WTC11 (cell line): Measurements from ENCODE around the gene ARL4C.

ENCODE experiments used
- MYBL2 ChIP-seq: sonication (generic); formaldehyde crosslinking; IDR thresholded peaks from 2 replicates; pipeline ENCODE4 v1.8.1; 2023; ENCODE audit warnings: mild to moderate bottlenecking, moderate library complexity, missing genetic modification reagents
- ZBTB21 ChIP-seq: sonication (generic); formaldehyde crosslinking; IDR thresholded peaks from 2 replicates; pipeline ENCODE4 v1.8.1; 2023; ENCODE audit warnings: mild to moderate bottlenecking, missing genetic modification reagents, borderline replicate concordance
- ZNF232 ChIP-seq: sonication (generic); formaldehyde crosslinking; IDR thresholded peaks from 2 replicates; pipeline ENCODE4 v1.8.0; 2022; ENCODE audit warnings: mild to moderate bottlenecking, missing genetic modification reagents
- ZNF263 ChIP-seq: sonication (generic); formaldehyde crosslinking; IDR thresholded peaks from 2 replicates; pipeline ENCODE4 v1.8.1; 2022; ENCODE audit warnings: low read depth, mild to moderate bottlenecking, moderate library complexity, missing genetic modification reagents
- ZNF423 ChIP-seq: fragments of 250-450 bp; sonication (Bioruptor Pico); IDR thresholded peaks from 2 replicates; pipeline ENCODE4 v2.1.2; 2022; ENCODE audit warnings: mild to moderate bottlenecking, moderate library complexity
- TF ChIP-seq, protein P1 (sequence below): sonication (generic); formaldehyde crosslinking; IDR thresholded peaks from 2 replicates; pipeline ENCODE4 v1.8.0; 2023; ENCODE audit warnings: missing genetic modification reagents
- TF ChIP-seq, protein P2 (sequence below): fragments of 200-600 bp; IDR thresholded peaks from 2 replicates; pipeline ENCODE4 v1.8.0; 2022; ENCODE audit warnings: antibody characterized with exemption
- TF ChIP-seq, protein P3 (sequence below): sonication (generic); formaldehyde crosslinking; IDR thresholded peaks from 2 replicates; pipeline ENCODE4 v1.8.1; 2023; ENCODE audit warnings: mild to moderate bottlenecking, missing genetic modification reagents, moderate library complexity
- TF ChIP-seq, protein P4 (sequence below): sonication (generic); formaldehyde crosslinking; IDR thresholded peaks from 2 replicates; pipeline ENCODE4 v1.8.1; 2023; ENCODE audit warnings: mild to moderate bottlenecking, missing genetic modification reagents, moderate library complexity
- TF ChIP-seq, protein P5 (sequence below): fragments of 250-450 bp; sonication (Bioruptor Pico); conservative IDR thresholded peaks from 2 replicates; pipeline ENCODE4 v1.9.0; 2021; ENCODE audit warnings: mild to moderate bottlenecking
- TF ChIP-seq, protein P6 (sequence below): sonication (generic); formaldehyde crosslinking; IDR thresholded peaks from 2 replicates; pipeline ENCODE4 v1.8.0; 2022; ENCODE audit warnings: mild to moderate bottlenecking, missing genetic modification reagents

DNA sequence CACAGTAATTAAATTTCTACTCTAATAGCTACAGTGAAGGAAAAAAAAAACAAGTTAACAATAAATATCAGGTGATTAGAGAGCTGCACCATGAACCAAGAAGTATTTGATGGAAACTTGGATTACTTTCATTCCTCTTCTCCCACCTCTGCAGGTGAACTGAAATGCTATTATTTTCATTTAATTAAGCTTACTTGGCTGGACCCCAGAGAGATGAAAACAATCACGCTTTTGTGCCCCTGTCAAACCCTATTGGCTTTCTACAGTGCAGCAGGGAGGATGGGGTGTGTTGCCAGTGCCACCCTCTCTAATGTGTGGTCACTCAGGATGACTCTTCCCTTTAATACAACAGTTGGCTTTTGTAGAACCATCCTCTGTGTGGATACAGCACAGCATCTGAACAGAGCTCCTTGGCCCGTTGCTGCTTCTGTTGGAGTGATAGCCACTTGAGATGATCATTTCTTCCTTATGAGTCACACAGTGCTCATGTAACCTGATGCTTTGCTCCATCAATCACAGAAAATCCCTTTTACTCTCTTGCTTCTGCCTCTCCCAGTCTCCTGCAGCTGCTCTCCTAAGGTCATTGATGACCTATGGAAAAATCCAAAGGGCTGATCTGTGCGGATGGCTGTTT lies 5.5 kb upstream of the ARL4C start:
- TF ChIP-seq, protein P1, sequence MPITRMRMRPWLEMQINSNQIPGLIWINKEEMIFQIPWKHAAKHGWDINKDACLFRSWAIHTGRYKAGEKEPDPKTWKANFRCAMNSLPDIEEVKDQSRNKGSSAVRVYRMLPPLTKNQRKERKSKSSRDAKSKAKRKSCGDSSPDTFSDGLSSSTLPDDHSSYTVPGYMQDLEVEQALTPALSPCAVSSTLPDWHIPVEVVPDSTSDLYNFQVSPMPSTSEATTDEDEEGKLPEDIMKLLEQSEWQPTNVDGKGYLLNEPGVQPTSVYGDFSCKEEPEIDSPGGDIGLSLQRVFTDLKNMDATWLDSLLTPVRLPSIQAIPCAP (CRISPR knock-in tag) = no peak
- TF ChIP-seq, protein P2, sequence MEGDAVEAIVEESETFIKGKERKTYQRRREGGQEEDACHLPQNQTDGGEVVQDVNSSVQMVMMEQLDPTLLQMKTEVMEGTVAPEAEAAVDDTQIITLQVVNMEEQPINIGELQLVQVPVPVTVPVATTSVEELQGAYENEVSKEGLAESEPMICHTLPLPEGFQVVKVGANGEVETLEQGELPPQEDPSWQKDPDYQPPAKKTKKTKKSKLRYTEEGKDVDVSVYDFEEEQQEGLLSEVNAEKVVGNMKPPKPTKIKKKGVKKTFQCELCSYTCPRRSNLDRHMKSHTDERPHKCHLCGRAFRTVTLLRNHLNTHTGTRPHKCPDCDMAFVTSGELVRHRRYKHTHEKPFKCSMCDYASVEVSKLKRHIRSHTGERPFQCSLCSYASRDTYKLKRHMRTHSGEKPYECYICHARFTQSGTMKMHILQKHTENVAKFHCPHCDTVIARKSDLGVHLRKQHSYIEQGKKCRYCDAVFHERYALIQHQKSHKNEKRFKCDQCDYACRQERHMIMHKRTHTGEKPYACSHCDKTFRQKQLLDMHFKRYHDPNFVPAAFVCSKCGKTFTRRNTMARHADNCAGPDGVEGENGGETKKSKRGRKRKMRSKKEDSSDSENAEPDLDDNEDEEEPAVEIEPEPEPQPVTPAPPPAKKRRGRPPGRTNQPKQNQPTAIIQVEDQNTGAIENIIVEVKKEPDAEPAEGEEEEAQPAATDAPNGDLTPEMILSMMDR = no peak
- TF ChIP-seq ZNF423 (CRISPR knock-in tag) (no peak), MYBL2 (CRISPR knock-in tag) (no peak), ZNF232 (no peak), ZBTB21 (CRISPR knock-in tag) (no peak), ZNF263 (CRISPR knock-in tag) (no peak)
- TF ChIP-seq, protein P3, sequence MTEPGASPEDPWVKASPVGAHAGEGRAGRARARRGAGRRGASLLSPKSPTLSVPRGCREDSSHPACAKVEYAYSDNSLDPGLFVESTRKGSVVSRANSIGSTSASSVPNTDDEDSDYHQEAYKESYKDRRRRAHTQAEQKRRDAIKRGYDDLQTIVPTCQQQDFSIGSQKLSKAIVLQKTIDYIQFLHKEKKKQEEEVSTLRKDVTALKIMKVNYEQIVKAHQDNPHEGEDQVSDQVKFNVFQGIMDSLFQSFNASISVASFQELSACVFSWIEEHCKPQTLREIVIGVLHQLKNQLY (CRISPR knock-in tag) = no peak
- TF ChIP-seq, protein P4, sequence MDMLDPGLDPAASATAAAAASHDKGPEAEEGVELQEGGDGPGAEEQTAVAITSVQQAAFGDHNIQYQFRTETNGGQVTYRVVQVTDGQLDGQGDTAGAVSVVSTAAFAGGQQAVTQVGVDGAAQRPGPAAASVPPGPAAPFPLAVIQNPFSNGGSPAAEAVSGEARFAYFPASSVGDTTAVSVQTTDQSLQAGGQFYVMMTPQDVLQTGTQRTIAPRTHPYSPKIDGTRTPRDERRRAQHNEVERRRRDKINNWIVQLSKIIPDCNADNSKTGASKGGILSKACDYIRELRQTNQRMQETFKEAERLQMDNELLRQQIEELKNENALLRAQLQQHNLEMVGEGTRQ (CRISPR knock-in tag) = no peak
- TF ChIP-seq, protein P5, sequence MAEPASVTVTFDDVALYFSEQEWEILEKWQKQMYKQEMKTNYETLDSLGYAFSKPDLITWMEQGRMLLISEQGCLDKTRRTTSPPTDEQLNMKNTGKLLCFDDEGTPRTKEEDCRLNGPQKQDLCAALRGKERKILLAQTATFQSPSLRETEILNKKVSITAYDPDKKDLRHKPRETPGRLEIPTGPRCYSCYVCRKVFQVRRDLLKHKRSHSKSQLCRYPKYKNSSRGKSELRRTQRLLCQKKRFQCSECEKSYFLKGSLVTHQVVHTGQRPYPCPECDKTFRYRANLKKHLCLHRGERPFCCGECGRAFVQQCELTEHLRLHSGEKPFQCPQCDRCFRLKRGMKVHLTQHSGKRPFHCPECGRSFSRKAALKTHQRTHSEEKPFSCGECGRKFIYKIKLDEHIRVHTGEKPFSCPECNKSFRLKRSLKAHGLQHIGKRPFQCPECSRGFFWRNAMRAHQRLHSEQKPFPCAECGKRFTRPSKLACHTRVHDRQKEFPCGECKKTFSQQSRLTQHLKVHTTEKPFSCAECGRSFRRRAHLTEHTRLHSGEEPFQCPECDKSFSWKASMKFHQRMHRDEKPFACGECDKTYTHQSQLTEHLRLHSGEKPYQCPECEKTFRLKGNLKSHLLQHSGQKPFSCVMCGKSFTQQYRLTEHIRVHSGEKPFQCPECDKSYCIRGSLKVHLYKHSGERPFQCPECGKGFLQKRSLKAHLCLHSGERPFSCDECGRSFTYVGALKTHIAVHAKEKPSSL (CRISPR knock-in tag) = no peak
- TF ChIP-seq, protein P6, sequence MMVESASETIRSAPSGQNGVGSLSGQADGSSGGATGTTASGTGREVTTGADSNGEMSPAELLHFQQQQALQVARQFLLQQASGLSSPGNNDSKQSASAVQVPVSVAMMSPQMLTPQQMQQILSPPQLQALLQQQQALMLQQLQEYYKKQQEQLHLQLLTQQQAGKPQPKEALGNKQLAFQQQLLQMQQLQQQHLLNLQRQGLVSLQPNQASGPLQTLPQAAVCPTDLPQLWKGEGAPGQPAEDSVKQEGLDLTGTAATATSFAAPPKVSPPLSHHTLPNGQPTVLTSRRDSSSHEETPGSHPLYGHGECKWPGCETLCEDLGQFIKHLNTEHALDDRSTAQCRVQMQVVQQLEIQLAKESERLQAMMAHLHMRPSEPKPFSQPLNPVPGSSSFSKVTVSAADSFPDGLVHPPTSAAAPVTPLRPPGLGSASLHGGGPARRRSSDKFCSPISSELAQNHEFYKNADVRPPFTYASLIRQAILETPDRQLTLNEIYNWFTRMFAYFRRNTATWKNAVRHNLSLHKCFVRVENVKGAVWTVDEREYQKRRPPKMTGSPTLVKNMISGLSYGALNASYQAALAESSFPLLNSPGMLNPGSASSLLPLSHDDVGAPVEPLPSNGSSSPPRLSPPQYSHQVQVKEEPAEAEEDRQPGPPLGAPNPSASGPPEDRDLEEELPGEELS = no peak
